Mesenteric fat pad (tissue), 1 donor: ENCODE data around the gene OR8I2. TPM values are rescaled to one million over a fixed set of nuclear protein-coding genes. Genes with fewer than 3 reads are reported as not detected.
"Not testable (repeated sequence)": the region's sequence is repeated elsewhere in the genome, so short reads cannot be mapped to it uniquely, and the experiment has no call there.

Experiments used
- DNase-seq: peaks from one replicate; pipeline ENCODE4 v3.0.0-alpha.2; 2020; ENCODE audit warnings: low spot score
- long read RNA-seq: library from polyadenylated mRNA; unstranded; transcript quantifications from one replicate; pipeline ENCODE4 v2.0.0, GENCODE V29; 2020
- total RNA-seq: library from RNA; stranded (reverse); fragmentation: NEBNext Ultra II Directional; extraction: Animal tissue kit (Norgen Biotek cat#: 25700); gene quantifications from one replicate; pipeline ENCODE4 v1.2.1, GENCODE V29; 2021
- donor health status: DM: yes; HTN: yes; CAD: no.

OR8I2 gene
- not detected for total RNA-seq
- long read RNA-seq: 0 reads

- no peak for DNase-seq
Measured at GRCh38 chr11:56093008-56093407, at the start of gene OR8I2. Gene OR8I2, plus strand, starts transcription at chr11:56093308. Its CDS starts 0 bp downstream, at chr11:56093308.

DNA sequence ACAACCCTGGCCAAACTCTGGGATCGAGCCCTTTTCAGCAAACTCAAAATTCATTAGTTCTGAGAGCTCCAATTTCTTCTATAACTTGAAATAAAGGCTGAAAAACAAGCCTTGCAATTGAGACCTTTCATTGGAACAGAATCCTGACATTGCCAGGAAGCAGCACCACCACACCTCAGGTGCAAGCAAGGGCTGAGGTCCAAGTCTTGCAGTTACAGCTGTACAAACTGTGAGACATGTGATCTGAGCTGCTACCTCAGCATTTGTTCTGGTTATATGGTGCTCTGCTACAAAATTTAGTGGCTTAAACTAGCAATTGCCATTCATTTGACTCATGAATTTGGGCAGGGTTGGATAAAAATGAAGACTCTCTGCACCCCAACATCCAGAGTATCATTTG is 47.6 kb upstream of the OR8I2 start:
- DNase-seq: no peak

- DNase-seq: no peak
Measured at GRCh38 chr11:56048480-56048879, 44.6 kb upstream of the OR8I2 start.

- no peak for DNase-seq
Measured at GRCh38 chr11:56049487-56049886, 43.6 kb upstream of the OR8I2 start.

- not testable (repeated sequence) for DNase-seq
Measured at GRCh38 chr11:56056366-56056765, 36.7 kb upstream of the OR8I2 start.

DNA sequence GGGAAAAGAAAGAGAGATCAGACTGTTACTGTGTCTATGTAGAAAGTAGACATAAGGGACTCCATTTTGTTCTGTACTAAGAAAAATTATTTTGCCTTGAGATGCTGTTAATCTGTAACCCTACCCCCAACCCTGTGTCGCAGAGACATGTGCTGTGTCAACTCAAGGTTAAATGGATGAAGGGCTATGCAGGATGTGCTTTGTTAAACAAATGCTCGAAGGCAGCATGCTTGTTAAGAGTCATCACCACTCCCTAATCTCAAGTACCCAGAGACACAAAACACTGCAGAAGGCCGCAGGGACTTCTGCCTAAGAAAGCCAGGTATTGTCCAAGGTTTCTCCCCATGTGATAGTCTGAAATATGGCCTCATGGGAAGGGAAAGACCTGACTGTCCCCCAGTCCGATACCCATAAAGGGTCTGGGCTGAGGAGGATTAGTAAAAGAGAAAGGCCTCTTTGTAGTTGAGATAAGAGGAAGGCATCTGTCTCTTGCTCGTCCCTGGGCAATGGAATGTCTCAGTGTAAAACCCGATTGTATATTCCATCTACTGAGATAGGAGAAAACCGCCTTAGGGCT is 35.4 kb upstream of the OR8I2 start:
- DNase-seq: not testable (repeated sequence)

GRCh38 chr11:56058260-56058780 is 34.8 kb upstream of the OR8I2 start:
- DNase-seq: not testable (repeated sequence)

- no peak for DNase-seq
Measured at GRCh38 chr11:56066980-56067379, 26.1 kb upstream of the OR8I2 start.

DNA sequence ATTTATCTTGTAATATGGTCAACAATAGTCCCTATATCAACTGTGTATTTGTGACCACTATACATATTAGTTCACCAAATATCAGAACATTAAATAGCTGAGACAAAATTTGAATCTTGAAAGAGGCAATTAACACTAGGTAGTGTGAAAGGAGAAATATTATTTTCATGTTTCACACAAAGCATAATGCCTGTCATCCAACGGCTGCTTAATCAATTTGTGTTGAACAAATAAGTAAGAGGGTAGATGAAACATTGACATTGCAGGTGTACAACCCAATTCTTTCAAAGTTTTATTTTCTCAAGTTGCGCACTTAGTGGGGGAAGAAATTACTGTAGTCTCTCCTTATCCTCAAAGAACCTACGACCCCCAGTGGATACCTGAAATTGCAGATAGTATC is 3.4 kb upstream of the OR8I2 start:
- no peak for DNase-seq

DNA sequence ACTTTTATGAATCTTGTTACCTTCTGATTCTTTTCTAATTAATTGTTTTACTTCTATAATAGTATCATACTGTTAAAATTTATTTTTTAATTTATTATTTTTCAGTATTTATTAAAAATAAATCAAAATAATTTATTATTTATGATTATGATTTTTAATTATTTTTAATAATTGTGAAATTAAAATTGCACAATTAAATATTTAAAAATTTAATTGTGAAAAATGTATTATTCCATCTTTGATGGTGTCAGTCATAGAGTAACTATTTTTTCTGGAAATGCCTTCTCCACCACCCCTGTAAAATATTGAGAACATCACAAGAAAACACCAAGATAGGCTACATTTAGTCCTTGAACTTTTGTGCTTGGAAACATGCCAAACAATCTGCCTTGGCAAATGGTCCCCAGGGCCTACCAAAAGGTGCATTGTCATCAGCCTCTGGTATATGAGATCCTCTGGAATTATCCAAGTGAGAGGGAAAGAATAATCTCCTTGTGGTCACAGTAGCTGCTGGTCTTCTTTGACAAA is 10.2 kb downstream of the OR8I2 start, which contains the start of gene OR8H2:
Gene OR8H2 (plus strand): TSS at position 478 of the 528 bp plus-strand sequence. CDS start 1,356 bp downstream, outside the sequence.
- DNase-seq: no peak

DNA sequence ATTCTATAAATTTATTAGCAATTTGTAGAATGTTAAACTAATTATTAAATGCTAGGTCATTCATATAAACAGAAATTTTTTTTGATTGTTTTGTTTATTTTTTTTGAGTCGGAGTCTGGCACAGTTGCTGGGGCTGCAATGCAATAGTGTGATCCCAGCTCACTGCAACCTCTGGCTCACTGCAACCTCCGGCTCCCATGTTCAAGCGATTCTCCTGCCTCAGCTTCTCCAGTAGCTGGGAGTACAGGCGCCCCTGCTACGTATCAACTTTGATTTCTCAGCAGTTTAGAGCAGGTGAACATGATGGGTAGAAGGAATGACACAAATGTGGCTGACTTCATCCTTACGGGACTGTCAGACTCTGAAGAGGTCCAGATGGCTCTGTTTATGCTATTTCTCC is 29.0 kb downstream of the OR8I2 start, which contains the start of gene OR8H3:
Gene OR8H3 (plus strand): TSS at position 301 of the 400 bp plus-strand sequence. CDS start 0 bp downstream, at position 301.
- DNase-seq: no peak

GRCh38 chr11:56140151-56140661 is 47.1 kb downstream of the OR8I2 start, which contains the start of gene OR8J3:
Gene OR8J3, minus strand, starts transcription at chr11:56140201. Its CDS starts 2,483 bp downstream, at chr11:56137718.
- DNase-seq: no peak

DNA sequence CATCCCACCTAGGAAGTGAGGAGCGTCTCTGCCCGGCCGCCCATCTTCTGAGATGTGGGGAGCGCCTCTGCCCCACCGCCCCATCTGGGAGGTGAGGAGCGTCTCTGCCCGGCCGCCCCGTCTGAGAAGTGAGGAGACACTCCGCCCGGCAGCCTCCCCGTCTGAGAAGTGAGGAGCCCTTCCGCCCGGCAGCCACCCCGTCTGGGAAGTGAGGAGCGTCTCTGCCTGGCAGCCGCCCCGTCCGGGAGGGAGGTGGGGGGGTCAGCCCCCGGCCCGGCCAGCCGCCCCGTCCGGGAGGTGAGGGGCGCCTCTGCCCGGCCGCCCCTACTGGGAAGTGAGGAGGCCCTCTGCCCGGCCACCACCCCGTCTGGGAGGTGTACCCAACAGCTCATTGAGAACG is 50.6 kb downstream of the OR8I2 start:
- not testable (repeated sequence) for DNase-seq

Other genes with a start within 250 kb of the OR8I2 start
- gene TRIM51, start 210.0 kb upstream of the OR8I2 start, total RNA-seq: not detected
- gene OR5W2, start 178.7 kb upstream of the OR8I2 start, total RNA-seq: not detected
- not detected for gene OR5I1, start 156.9 kb upstream of the OR8I2 start, total RNA-seq
- gene OR10AG1, start 123.4 kb upstream of the OR8I2 start, total RNA-seq: not detected
- gene OR5F1, start 98.7 kb upstream of the OR8I2 start, total RNA-seq: not detected
- not detected for gene OR5AS1, start 65.7 kb upstream of the OR8I2 start, total RNA-seq
- gene OR8H2, start 10.4 kb downstream of the OR8I2 start, total RNA-seq: not detected
- not detected for gene OR8H3, start 29.1 kb downstream of the OR8I2 start, total RNA-seq
- gene OR8J3, start 46.9 kb downstream of the OR8I2 start, total RNA-seq: not detected
- not detected for gene OR8K5, start 67.0 kb downstream of the OR8I2 start, total RNA-seq
- gene OR5J2, start 83.3 kb downstream of the OR8I2 start, total RNA-seq: not detected
- not detected for gene OR5T2, start 140.9 kb downstream of the OR8I2 start, total RNA-seq
- gene OR5T3, start 158.9 kb downstream of the OR8I2 start, total RNA-seq: not detected
- not detected for gene OR5T1, start 180.8 kb downstream of the OR8I2 start, total RNA-seq
- gene OR8H1, start 198.9 kb downstream of the OR8I2 start, total RNA-seq: not detected
- not detected for gene OR8K3, start 221.8 kb downstream of the OR8I2 start, total RNA-seq